Endothelial cell (in vitro differentiated cells): ENCODE results near the gene CCDC97. TPM values are rescaled to one million over a fixed set of nuclear protein-coding genes. Genes with fewer than 3 reads are reported as not detected.

Source experiments
- DNase-seq: peaks from one replicate; pipeline ENCODE4 v3.0.0; 2021; ENCODE audit warnings: low spot score
- H3K27ac Mint-ChIP-seq: one replicate; pipeline ENCODE4 v1.8.0; 2021; ENCODE audit warnings: mixed read lengths, inconsistent platforms; ENCODE audit not compliant: unreplicated experiment
- H3K27me3 Mint-ChIP-seq: one replicate; pipeline ENCODE4 v1.8.0; 2021; ENCODE audit warnings: mild to moderate bottlenecking, moderate library complexity, mixed read lengths, inconsistent platforms; ENCODE audit not compliant: unreplicated experiment
- H3K36me3 Mint-ChIP-seq: one replicate; pipeline ENCODE4 v1.8.0; 2021; ENCODE audit warnings: mild to moderate bottlenecking, low read depth, mixed read lengths, inconsistent platforms; ENCODE audit not compliant: unreplicated experiment
- H3K4me1 Mint-ChIP-seq: one replicate; pipeline ENCODE4 v1.8.0; 2021; ENCODE audit warnings: mild to moderate bottlenecking, mixed read lengths, inconsistent platforms; ENCODE audit not compliant: unreplicated experiment
- H3K4me3 Mint-ChIP-seq: one replicate; pipeline ENCODE4 v1.8.0; 2021; ENCODE audit warnings: mild to moderate bottlenecking, mixed read lengths, inconsistent platforms; ENCODE audit not compliant: unreplicated experiment
- H3K9me3 Mint-ChIP-seq: one replicate; pipeline ENCODE4 v1.8.0; 2021; ENCODE audit warnings: mixed read lengths, inconsistent platforms; ENCODE audit not compliant: unreplicated experiment
- CTCF ChIP-seq: fragments of 200-600 bp; sonication (generic); IDR thresholded peaks from one replicate; pipeline ENCODE4 v1.5.0; 2021; ENCODE audit warnings: antibody characterized with exemption; ENCODE audit not compliant: unreplicated experiment
- total RNA-seq: library from RNA; stranded (reverse); fragmentation: NEBNext Ultra II Directional; extraction: Animal tissue kit (Norgen Biotek cat#: 25700); gene quantifications from one replicate; pipeline ENCODE4 v1.2.1, GENCODE V29; 2021; ENCODE audit not compliant: unreplicated experiment

Gene CCDC97
- total RNA-seq, 1 donor from 2014 or later: 28.6 TPM

- DNase-seq: no peak
- Mint-ChIP-seq H3K27ac (peak overlapping the region; percentile 80), H3K4me1 (peaks cover 62% of the 10 kb centered on the region), H3K27me3 (peaks cover 28% of the 10 kb centered on the region), H3K9me3 (no peaks in the 10 kb centered on the region), H3K4me3 (no peak overlapping the region), H3K36me3 (peaks cover 52% of the 10 kb centered on the region)
- no peak for TF ChIP-seq CTCF
These were observed 18.9 kb downstream of the CCDC97 start for GRCh38 chr19:41328842-41329225.

- peaks cover 49% of the 10 kb centered on the region for H3K4me1 Mint-ChIP-seq
- peak overlapping the region; percentile 24 for H3K4me3 Mint-ChIP-seq
- H3K27ac Mint-ChIP-seq: peak overlapping the region; percentile 51
These were observed 20.5 kb downstream of the CCDC97 start for GRCh38 chr19:41330481-41330880.

GRCh38 chr19:41330946-41331678, 21.1 kb downstream of the CCDC97 start:
- Mint-ChIP-seq H3K27me3 (peaks cover 25% of the 10 kb centered on the region), H3K27ac (no peak overlapping the region), H3K4me3 (peak overlapping the region; percentile 73), H3K36me3 (peaks cover 56% of the 10 kb centered on the region), H3K9me3 (no peaks in the 10 kb centered on the region), H3K4me1 (peaks cover 47% of the 10 kb centered on the region)
- TF ChIP-seq CTCF: no peak
- DNase-seq: no peak

More at GRCh38 chr19:41330481-41330880, 20.5 kb downstream of the CCDC97 start:
- H3K27me3 Mint-ChIP-seq: peaks cover 26% of the 10 kb centered on the region
- TF ChIP-seq CTCF: no peak
- no peaks in the 10 kb centered on the region for H3K9me3 Mint-ChIP-seq
- no peak for DNase-seq
- peaks cover 57% of the 10 kb centered on the region for H3K36me3 Mint-ChIP-seq

GRCh38 chr19:41332000-41332399, 22.0 kb downstream of the CCDC97 start:
- no peak for TF ChIP-seq CTCF
- Mint-ChIP-seq H3K9me3 (no peaks in the 10 kb centered on the region), H3K4me3 (no peak overlapping the region), H3K4me1 (peaks cover 38% of the 10 kb centered on the region), H3K36me3 (peaks cover 48% of the 10 kb centered on the region), H3K27ac (no peak overlapping the region), H3K27me3 (peaks cover 17% of the 10 kb centered on the region)
- DNase-seq: no peak

- Mint-ChIP-seq H3K27ac (peak overlapping the region; percentile 59), H3K36me3 (peaks cover 48% of the 10 kb centered on the region), H3K4me3 (peak overlapping the region; percentile 68), H3K9me3 (no peaks in the 10 kb centered on the region), H3K4me1 (peaks cover 35% of the 10 kb centered on the region), H3K27me3 (peaks cover 15% of the 10 kb centered on the region)
- no peak for TF ChIP-seq CTCF
- DNase-seq: no peak
These were observed 22.5 kb downstream of the CCDC97 start for GRCh38 chr19:41332468-41332867.
